HAP-1 (cell line): Measurements from ENCODE around the gene ADGRA1.

Experiments
- DNase-seq, 2 experiments: peaks; one replicate each; pipeline ENCODE4 v3.0.0-alpha.2; 2016 to 2020; ENCODE audit warnings: low spot score in 2 of 2
- H3K27me3 ChIP-seq: fragments of 250-450 bp; sonication (Bioruptor Pico); 2 replicates; pipeline ENCODE4 v1.5.1; 2020; ENCODE audit warnings: low read depth, mild to moderate bottlenecking, moderate library complexity
- H3K36me3 ChIP-seq: fragments of 250-450 bp; sonication (Bioruptor Pico); replicated peaks from 2 replicates; pipeline ENCODE4 v1.5.1; 2020; ENCODE audit warnings: mild to moderate bottlenecking
- H3K4me1 ChIP-seq: fragments of 250-450 bp; sonication (Bioruptor Pico); 2 replicates; pipeline ENCODE4 v1.5.1; 2020; ENCODE audit warnings: mild to moderate bottlenecking
- H3K4me3 ChIP-seq: fragments of 250-450 bp; sonication (Bioruptor Pico); 2 replicates; pipeline ENCODE4 v1.5.1; 2020; ENCODE audit warnings: mild to moderate bottlenecking, moderate library complexity
- H3K9me3 ChIP-seq: fragments of 250-450 bp; sonication (Bioruptor Pico); 2 replicates; pipeline ENCODE4 v1.5.1; 2020; ENCODE audit warnings: mild to moderate bottlenecking, moderate library complexity
- in situ Hi-C: fragments of 300-500 bp; cut with MboI; formaldehyde crosslinking; loops from 3 replicates; pipeline ENCODE4 v1.14.3; 2020; ENCODE audit warnings: low sequenced_read_pairs, inconsistent platforms, mixed read lengths

ADGRA1 gene

DNA sequence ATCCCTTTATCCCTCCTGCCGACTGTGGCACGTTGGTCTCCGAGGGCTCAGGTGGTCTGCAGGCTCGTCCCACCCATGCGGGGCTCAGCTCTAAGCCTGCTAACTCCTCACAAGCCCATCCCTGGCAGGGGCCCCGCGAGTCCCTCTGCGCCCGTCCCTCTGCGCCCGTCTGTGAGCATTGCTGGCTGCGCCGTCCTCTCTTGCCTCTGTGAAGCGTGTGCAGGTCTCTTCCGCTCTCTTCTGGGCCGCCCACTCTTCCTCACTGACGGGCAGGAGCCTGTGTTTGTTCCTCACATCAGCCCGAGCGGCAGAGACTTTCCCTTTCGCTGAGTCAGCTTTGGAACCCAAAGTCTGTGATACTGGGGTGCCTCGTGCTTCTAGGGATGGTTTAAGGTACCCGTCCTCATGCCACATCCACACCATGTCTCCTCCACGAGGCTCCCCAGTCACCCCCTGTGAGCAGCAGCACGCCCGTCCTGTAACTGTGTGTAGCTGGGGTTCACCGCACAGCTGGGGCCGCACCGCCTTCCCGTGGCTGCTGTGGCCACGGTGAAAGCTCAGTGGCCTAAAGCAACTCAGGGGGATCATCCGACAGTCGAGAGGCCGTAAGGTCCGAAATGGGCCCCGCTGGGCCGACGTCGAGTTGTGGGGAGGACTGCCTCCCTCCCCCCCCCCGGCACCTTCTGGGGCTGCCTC is 35.5 kb downstream of the ADGRA1 start:
- Histone ChIP-seq H3K4me1 (no peaks in the 10 kb centered on the region), H3K4me3 (no peak overlapping the region), H3K36me3 (no peaks in the 10 kb centered on the region), H3K27me3 (peaks cover 13% of the 10 kb centered on the region; the same call in 1 of the 2 replicates), H3K9me3 (no peaks in the 10 kb centered on the region)
- DNase-seq, result no peak
- in situ Hi-C loops, result loop anchor here (10.0 kb wide), 2 partner anchors 178 to 468 kb away; partner anchors contain the start of gene CFAP46

DNA sequence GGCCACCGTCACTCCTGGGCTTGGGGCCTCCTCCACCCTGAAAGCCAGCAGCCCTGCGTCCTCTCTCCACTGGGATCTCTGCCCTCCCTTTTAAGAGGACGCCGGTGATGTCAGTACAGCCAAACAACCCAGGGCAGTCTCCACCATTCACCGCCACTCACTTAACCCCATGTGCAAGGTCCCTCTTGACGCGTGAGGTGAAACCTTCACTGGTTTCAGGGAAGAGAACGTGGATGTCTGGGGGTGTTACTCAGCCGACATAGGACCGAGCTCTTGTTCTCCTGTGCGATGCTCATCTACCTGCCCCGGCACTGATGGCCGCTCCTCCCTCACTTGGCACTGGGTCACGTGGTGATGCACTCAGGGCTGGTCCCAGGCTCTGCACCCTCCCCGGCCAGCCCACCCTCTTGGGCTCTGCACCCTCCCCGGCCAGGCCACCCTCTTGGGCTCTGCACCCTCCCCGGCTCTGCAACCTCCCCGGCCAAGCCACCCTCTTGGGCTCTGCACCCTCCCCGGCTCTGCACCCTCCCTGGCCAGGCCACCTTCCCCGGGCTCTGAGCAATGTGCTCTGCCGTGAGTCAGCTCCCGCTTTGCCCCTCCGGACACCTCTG is 36.1 kb downstream of the ADGRA1 start:
- Histone ChIP-seq H3K36me3 (no peaks in the 10 kb centered on the region), H3K9me3 (no peaks in the 10 kb centered on the region), H3K27me3 (peaks cover 13% of the 10 kb centered on the region; the same call in 1 of the 2 replicates), H3K4me1 (no peaks in the 10 kb centered on the region), H3K4me3 (no peak overlapping the region)
- in situ Hi-C loops, result loop anchor here (10.0 kb wide), 2 partner anchors 179 to 469 kb away; partner anchors contain the start of gene CFAP46
- no peak for DNase-seq

DNA sequence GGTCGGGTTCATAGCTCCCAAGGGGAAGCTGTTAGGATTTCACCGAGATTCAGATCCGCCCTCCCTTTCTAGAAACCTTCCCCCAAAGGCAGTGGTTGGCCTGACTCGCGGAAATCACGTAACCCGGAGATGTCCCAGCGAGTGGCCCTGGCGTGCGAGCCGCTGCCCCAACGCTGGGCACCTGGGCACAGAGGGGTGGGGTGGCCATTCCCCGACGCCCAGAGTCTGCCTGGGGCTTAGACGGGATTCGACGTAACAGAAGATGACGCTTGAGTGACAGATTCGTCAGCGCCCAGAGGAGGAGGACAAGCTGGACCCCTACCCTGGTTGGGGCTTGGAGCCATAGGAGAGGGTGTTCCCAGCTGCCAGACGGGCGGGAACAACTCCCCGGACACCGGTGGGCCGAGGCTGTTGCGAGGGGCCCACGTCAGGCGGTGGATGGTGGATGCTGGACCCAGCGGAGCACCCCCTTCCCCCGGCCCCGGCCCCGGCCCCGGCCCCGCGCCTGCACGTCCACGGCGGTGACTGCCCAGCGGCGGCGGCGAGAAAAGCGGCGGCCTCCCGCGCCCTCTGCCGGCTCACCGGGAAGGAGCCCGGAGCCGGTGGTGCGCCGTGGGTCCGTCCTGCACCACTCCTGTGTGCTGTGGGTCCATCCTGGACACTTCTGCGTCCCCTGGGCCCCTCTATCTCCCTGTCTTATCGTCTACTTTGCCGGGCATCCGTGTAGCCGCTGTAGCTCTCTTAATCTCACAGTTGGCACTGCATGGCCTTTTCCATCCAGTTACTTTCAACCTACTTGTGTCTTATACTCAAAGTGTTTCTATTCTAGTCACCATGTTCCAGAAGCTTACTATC is 36.9 kb downstream of the ADGRA1 start:
- H3K36me3 ChIP-seq, result no peaks in the 10 kb centered on the region
- no peak overlapping the region for H3K4me3 ChIP-seq
- peak; percentile 8 to 71 for DNase-seq
- H3K4me1 ChIP-seq, result no peaks in the 10 kb centered on the region
- H3K9me3 ChIP-seq, result no peaks in the 10 kb centered on the region
- peaks cover 13% of the 10 kb centered on the region; the same call in 1 of the 2 replicates for H3K27me3 ChIP-seq
- in situ Hi-C loops, result loop anchor here (10.0 kb wide), 2 partner anchors 180 to 470 kb away; partner anchors contain the start of gene CFAP46

DNA sequence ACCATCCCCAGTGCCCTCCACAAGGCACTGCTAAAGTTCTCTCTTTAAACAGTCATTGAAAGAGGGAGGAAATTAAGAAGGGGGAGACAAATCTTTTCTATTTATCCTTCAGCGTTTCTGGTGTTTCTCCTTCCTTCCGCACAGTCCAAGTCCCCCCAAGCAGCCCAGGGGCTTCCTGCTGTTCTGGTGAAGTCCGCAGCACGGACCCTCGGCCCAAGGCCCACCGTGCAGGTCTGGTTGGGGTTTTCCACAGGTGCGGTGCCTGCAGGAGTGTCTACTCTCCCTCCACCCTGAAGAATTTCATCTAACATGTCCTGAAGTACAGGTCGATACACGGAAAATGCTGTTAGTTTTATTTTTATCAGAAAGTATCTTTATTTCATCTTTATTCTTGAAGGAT is 38.2 kb downstream of the ADGRA1 start:
- Histone ChIP-seq H3K27me3 (peaks cover 13% of the 10 kb centered on the region; the same call in 1 of the 2 replicates), H3K4me3 (no peak overlapping the region), H3K36me3 (no peaks in the 10 kb centered on the region), H3K9me3 (no peaks in the 10 kb centered on the region), H3K4me1 (no peaks in the 10 kb centered on the region)
- peak in 1 of 2 experiments; percentile 5 for DNase-seq
- in situ Hi-C loops, result loop anchor here (10.0 kb wide), 2 partner anchors 181 to 471 kb away; partner anchors contain the start of gene CFAP46

DNA sequence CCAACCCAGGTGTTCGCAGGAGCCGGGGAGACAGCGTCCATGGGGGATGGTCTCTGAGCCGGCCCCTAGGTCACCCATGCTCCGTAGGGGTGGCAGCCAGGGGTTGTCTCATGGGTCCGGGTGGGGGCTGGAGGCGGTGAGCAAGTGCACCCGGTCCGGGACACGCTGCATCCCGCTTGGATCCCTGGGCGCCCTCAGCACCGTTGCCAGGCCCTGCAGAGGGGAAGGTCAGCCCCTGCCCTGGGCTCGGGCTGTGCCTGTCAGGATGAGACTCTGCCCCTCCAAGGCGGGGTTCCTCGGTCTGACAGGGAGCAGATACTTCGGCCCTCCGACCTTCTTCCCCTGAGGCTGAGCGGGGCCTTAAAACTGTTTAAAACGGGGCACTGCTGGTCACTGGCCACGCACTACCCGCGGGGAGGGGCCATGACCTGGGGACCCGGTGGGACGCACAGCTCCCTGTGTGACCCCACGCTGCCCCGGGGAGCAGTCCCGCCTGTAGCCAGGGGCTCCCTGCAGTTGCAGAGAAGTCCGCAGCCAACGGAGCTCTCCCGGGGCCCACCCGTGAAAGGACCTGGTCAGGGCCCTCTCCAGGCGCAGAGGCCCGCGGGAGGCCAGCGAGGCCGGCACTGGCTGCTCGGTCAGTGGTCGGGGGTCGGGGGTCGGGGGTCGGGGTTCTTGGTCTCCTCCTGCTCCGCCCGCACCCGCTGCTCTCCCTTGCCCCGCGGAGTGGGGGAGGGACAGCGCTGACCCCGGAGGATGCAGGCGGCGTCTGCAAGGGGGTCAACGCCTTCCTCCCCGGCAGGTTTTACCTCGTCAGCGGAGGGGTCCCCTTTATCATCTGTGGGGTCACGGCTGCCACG is 38.9 kb downstream of the ADGRA1 start:
- H3K9me3 ChIP-seq, result no peaks in the 10 kb centered on the region
- in situ Hi-C loops, result loop anchor here (10.0 kb wide), 2 partner anchors 182 to 472 kb away; partner anchors contain the start of gene CFAP46
- DNase-seq, result peak in 1 of 2 experiments; percentile 7

DNA sequence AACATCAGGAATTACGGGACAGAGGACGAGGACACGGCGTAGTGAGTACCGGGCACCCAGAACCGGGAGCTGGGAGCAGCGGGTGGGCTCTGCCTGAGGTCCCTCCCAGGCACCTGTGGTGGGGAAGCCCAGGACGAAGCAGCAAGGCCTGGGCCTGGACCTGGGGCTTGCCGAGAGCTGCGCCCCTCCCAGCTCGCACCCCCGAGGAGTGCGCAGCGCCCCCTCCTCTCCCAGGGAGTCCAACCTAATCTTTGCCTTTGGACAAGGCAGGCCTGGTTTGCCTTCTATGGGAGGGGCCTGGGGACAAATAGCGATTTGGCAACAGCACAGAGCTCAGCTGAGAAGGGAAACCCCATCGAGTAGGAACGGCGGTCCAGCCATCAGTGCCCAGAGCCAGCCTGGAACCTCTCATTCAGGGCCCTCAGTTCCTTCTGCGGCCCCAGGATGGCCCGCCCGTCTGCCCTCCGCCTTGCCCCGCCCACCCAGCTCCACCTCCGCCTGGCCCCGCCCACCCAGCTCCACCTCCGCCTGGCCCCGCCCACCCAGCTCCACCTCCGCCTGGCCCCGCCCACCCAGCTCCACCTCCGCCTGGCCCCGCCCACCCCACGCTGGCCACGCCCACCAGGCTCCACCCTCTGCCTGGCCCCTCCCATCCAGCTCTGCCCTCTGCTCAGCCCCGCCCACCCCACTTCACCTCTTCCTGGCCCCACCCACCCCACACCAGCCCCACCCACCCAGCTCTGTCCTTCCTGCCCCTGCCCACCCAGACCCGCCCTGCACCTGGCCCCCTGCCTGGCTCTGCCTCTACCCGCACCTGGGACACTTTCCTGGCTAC is 39.8 kb downstream of the ADGRA1 start:
- in situ Hi-C loops, result loop anchor here (10.0 kb wide), 2 partner anchors 183 to 473 kb away; partner anchors contain the start of gene CFAP46
- peak; percentile 8 to 78 for DNase-seq
- H3K27me3 ChIP-seq, result peaks cover 13% of the 10 kb centered on the region; the same call in 1 of the 2 replicates
- no peaks in the 10 kb centered on the region for H3K4me1 ChIP-seq
- H3K9me3 ChIP-seq, result no peaks in the 10 kb centered on the region
- H3K36me3 ChIP-seq, result no peaks in the 10 kb centered on the region
- H3K4me3 ChIP-seq, result no peak overlapping the region

More for the DNA sequence above, 38.9 kb downstream of the ADGRA1 start:
- H3K36me3 ChIP-seq, result no peaks in the 10 kb centered on the region
- H3K4me1 ChIP-seq, result no peaks in the 10 kb centered on the region
- peaks cover 13% of the 10 kb centered on the region; the same call in 1 of the 2 replicates for H3K27me3 ChIP-seq
- no peak overlapping the region for H3K4me3 ChIP-seq

DNA sequence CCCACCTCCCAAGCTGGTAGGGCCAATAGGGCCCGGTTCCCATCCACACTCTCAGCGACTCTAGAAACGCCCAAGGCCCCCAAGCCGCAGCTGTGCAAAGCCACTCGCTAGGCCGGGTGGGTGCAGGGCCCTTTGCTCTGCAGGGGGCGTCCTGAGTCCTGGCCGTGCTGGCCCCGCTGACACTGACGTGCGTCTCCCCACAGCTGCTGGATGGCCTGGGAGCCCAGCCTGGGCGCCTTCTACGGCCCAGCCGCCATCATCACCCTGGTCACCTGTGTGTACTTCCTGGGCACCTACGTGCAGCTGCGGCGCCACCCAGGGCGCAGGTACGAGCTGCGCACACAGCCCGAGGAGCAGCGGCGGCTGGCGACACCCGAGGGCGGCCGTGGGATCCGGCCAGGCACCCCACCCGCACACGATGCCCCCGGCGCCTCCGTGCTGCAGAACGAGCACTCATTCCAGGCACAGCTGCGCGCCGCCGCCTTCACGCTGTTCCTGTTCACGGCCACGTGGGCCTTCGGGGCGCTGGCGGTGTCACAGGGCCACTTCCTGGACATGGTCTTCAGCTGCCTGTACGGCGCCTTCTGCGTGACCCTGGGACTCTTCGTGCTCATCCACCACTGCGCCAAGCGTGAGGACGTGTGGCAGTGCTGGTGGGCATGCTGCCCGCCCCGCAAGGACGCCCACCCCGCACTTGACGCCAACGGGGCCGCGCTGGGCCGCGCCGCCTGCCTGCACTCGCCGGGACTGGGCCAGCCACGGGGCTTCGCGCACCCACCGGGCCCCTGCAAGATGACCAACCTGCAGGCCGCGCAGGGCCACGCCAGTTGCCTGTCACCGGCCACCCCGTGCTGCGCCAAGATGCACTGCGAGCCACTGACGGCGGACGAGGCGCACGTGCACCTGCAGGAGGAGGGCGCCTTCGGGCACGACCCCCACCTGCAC is 40.7 kb downstream of the ADGRA1 start:
- Histone ChIP-seq H3K9me3 (no peaks in the 10 kb centered on the region), H3K4me3 (no peak overlapping the region), H3K36me3 (no peaks in the 10 kb centered on the region), H3K27me3 (peaks cover 6% of the 10 kb centered on the region; the same call in 1 of the 2 replicates), H3K4me1 (no peaks in the 10 kb centered on the region)
- peak in 1 of 2 experiments; percentile 6 for DNase-seq
- in situ Hi-C loops, result loop anchor here (10.0 kb wide), 2 partner anchors 184 to 474 kb away; partner anchors contain the start of gene CFAP46

DNA sequence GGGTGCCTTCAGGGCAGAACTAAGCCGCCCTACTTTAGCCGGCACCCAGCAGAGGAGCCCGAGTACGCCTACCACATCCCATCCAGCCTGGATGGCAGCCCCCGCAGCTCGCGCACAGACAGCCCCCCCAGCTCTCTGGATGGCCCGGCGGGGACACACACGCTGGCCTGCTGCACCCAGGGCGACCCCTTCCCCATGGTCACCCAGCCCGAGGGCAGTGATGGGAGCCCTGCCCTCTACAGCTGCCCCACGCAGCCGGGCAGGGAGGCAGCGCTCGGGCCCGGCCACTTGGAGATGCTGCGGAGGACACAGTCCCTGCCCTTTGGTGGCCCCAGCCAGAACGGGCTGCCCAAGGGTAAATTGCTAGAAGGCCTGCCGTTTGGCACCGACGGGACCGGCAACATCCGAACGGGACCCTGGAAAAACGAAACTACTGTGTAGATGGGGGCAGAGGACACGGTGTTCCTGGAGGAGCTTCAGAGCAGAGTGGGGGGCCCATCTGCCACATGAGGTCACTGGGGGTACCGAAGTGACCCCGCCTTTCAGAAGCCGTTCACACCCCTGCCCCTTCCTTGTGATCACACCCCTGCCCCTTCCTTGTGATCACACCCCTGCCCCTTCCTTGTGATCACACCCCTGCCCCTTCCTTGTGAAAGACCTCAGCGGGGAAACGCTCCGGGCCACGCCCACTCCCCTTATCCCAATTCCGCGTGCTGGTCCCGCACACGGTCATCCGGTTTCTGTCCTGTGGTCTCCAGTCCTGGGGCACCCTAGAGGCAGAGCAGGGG is 41.5 kb downstream of the ADGRA1 start:
- H3K9me3 ChIP-seq, result no peaks in the 10 kb centered on the region

DNA sequence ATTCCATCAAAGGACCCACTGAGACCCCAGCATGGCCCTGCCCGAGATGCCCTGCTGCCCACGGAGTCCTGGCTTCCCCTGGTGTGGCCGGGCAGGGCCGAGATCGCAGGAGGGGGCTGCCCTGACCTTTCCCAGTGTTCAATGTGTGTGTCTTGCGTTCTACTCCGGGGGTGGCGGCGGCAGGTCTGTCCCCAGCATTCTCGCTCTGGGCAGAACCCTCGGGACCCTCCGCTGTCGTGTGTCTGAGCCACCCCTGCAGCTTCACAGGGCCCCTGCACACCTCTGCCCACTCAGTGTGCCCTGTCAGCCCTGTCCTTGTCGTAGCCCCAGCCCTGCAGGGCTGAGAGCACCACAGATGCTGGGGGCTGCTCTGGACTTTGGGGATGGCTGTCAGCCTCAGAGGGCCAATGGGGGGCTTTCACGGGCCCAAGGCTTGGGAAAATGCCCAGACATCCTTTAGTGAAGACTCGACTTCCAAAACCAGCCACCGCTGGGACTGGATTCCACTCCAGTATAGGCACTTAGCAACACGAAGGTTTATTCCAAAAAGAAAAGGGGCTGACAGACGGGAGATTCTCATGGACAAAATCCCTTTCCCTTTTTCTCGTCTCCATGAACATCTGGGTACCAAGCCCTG is 42.3 kb downstream of the ADGRA1 start:
- H3K36me3 ChIP-seq, result no peaks in the 10 kb centered on the region
- no peak for DNase-seq
- 0 out of 2 replicates have a peak, but pooled peaks cover 2% of the 10 kb centered on the region for H3K27me3 ChIP-seq
- no peak overlapping the region for H3K4me3 ChIP-seq
- in situ Hi-C loops, result loop anchor here (10.0 kb wide), 2 partner anchors 185 to 475 kb away; partner anchors contain the start of gene CFAP46
- H3K9me3 ChIP-seq, result no peaks in the 10 kb centered on the region
- H3K4me1 ChIP-seq, result no peaks in the 10 kb centered on the region

More for the DNA sequence above, 41.5 kb downstream of the ADGRA1 start:
- Histone ChIP-seq H3K4me3 (no peak overlapping the region), H3K4me1 (no peaks in the 10 kb centered on the region), H3K27me3 (0 out of 2 replicates have a peak, but pooled peaks cover 2% of the 10 kb centered on the region), H3K36me3 (no peaks in the 10 kb centered on the region)
- DNase-seq, result peak in 1 of 2 experiments; percentile 10
- in situ Hi-C loops, result loop anchor here (10.0 kb wide), 2 partner anchors 184 to 474 kb away; partner anchors contain the start of gene CFAP46

DNA sequence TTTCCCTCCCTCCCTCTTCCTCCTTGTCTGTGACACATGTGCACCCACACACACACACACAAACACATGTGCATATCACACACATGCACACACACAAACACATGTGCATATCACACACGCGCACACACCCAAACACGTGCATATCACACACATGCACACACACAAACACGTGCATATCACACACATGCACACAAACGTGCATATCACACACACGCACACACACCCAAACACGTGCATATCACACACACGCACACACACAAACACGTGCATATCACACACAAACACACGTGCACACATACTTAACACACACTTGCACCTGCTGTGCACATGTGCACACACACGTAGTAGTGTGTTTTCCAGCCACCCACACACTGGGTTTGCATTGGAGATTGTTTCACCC is 42.9 kb downstream of the ADGRA1 start:
- Histone ChIP-seq H3K4me1 (no peaks in the 10 kb centered on the region), H3K27me3 (0 out of 2 replicates have a peak, but pooled peaks cover 2% of the 10 kb centered on the region), H3K36me3 (no peaks in the 10 kb centered on the region), H3K4me3 (no peak overlapping the region), H3K9me3 (no peaks in the 10 kb centered on the region)
- in situ Hi-C loops, result no loop called here
- no peak for DNase-seq
